Testis (tissue), 2 donors: ENCODE measurements around the gene TMEM178B.
"Not testable (repeated sequence)": the region's sequence is repeated elsewhere in the genome, so short reads cannot be mapped to it uniquely, and the experiment has no call there.

Experiments
- CTCF ChIP-seq, 3 experiments: fragments of 450-650 bp in 2 of 3; fragments of 200-600 bp in 1 of 3; sonication (generic) in 1 of 3; IDR thresholded peaks; one replicate each; pipeline ENCODE4 v1.5.1; 2016 to 2019; ENCODE audit warnings: antibody characterized with exemption in 3 of 3, mild to moderate bottlenecking in 2 of 3, moderate library complexity in 1 of 3
- POLR2A ChIP-seq: fragments of 450-650 bp; IDR thresholded peaks from one replicate; pipeline ENCODE4 v1.6.1; 2017; ENCODE audit warnings: antibody characterized with exemption, mild to moderate bottlenecking, moderate library complexity

DNA sequence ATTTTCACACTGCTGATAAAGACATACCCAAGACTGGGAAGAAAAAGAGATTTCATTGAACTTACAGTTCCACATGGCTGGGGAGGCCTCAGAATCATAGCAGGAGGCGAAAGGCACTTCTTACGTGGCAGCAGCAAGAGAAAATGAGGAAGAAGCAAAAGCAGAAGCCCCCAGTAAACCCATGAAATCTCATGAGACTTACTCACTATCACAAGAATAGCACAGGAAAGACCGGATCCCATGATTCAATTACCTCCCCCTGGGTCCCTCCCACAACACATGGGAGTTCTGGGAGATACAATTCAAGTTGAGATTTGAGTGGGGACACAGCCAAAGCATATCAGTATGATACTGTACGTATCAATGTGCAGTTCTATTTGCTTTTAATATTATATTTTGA, 121.9 kb downstream of the TMEM178B start:
- TF ChIP-seq CTCF (IDR thresholded peaks at IDR 0.05); POLR2A: not testable (repeated sequence)
